CD14-positive monocyte (primary cell): ENCODE results near the gene TSPEAR. TPM values are rescaled to one million over a fixed set of nuclear protein-coding genes. Genes with fewer than 3 reads are reported as not detected.

Experiments used
- DNase-seq, 3 donors: peaks; one replicate each; pipeline ENCODE4 v3.0.0-alpha.2; 2011 to 2022
- H2AFZ ChIP-seq: 2 replicates; pipeline ENCODE4 v1.6.0; 2012; ENCODE audit warnings: mild to moderate bottlenecking, low read depth, low read length, inconsistent platforms; ENCODE audit not compliant: insufficient read depth, poor library complexity, severe bottlenecking
- H3K27ac ChIP-seq, 2 donors: 1 replicate in 1 of 2; 2 replicates in 1 of 2; pipeline ENCODE4 v1.5.1; 2012 to 2013; ENCODE audit warnings: low read length in 2 of 2, control low read depth in 1 of 2, inconsistent platforms in 1 of 2, low read depth in 1 of 2, mild to moderate bottlenecking in 1 of 2
- H3K27me3 ChIP-seq, 2 donors: one replicate each; pipeline versions ENCODE4 v1.6.0 to v1.6.1; 2011 to 2013; ENCODE audit warnings: low read length in 2 of 2; ENCODE audit not compliant: control insufficient read depth in 2 of 2, insufficient read depth in 2 of 2
- H3K36me3 ChIP-seq, 2 donors: replicated peaks in 1 of 2; 1 replicate in 1 of 2; 2 replicates in 1 of 2; pipeline versions ENCODE4 v1.5.1 to v1.6.1; 2012 to 2013; ENCODE audit warnings: low read length in 2 of 2, control low read depth in 1 of 2, inconsistent platforms in 1 of 2, mild to moderate bottlenecking in 1 of 2; ENCODE audit not compliant: insufficient read depth in 2 of 2, control insufficient read depth in 1 of 2
- H3K4me1 ChIP-seq, 2 donors: 1 replicate in 1 of 2; 2 replicates in 1 of 2; pipeline versions ENCODE4 v1.5.1 to v1.6.1; 2012 to 2013; ENCODE audit warnings: low read length in 2 of 2, control low read depth in 1 of 2, inconsistent platforms in 1 of 2, mild to moderate bottlenecking in 1 of 2, moderate library complexity in 1 of 2; ENCODE audit not compliant: insufficient read depth in 2 of 2, control insufficient read depth in 1 of 2
- H3K4me2 ChIP-seq: replicated peaks from 2 replicates; pipeline ENCODE3; 2012; ENCODE audit warnings: low read length, moderate library complexity, mild to moderate bottlenecking; ENCODE audit not compliant: poor library complexity, severe bottlenecking; ENCODE audit errors: extremely low read depth
- H3K4me3 ChIP-seq, 3 experiments: fragments of 200-600 bp in 1 of 3; sonication (generic) in 1 of 3; replicated peaks in 1 of 3; 1 replicate in 2 of 3; 2 replicates in 1 of 3; pipeline ENCODE4 v1.5.1; 2011 to 2013; ENCODE audit warnings: low read length in 3 of 3, mild to moderate bottlenecking in 3 of 3, control low read depth in 2 of 3, low read depth in 2 of 3, inconsistent platforms in 1 of 3, moderate library complexity in 1 of 3
- H3K79me2 ChIP-seq: 2 replicates; pipeline ENCODE4 v1.6.0; 2012; ENCODE audit warnings: mild to moderate bottlenecking, control low read depth, inconsistent platforms, low read length, moderate library complexity; ENCODE audit not compliant: insufficient read depth
- H3K9ac ChIP-seq: 2 replicates; pipeline ENCODE4 v1.6.0; 2017; ENCODE audit warnings: low read length, mild to moderate bottlenecking; ENCODE audit not compliant: insufficient read depth, poor library complexity, severe bottlenecking
- H3K9me3 ChIP-seq, 2 donors: replicated peaks in 1 of 2; 1 replicate in 1 of 2; 2 replicates in 1 of 2; pipeline versions ENCODE4 v1.5.1 to v1.6.1; 2012 to 2013; ENCODE audit warnings: low read length in 2 of 2, control low read depth in 1 of 2; ENCODE audit not compliant: control insufficient read depth in 1 of 2, insufficient read depth in 1 of 2
- H4K20me1 ChIP-seq: 2 replicates; pipeline ENCODE4 v1.6.0; 2012; ENCODE audit warnings: mild to moderate bottlenecking, low read length, control low read depth, moderate library complexity; ENCODE audit not compliant: insufficient read depth
- H3K27ac Mint-ChIP-seq, 7 donors: one replicate each; pipeline ENCODE4 v1.8.0; 2020; ENCODE audit warnings: mild to moderate bottlenecking in 7 of 7, mixed read lengths in 7 of 7, moderate library complexity in 6 of 7, inconsistent platforms in 2 of 7
- H3K27me3 Mint-ChIP-seq, 3 donors: one replicate each; pipeline ENCODE4 v1.8.0; 2021 to 2022; ENCODE audit warnings: low read depth in 3 of 3, mild to moderate bottlenecking in 3 of 3, mixed read lengths in 3 of 3, moderate library complexity in 3 of 3, inconsistent platforms in 1 of 3
- H3K36me3 Mint-ChIP-seq, 2 donors: one replicate each; pipeline ENCODE4 v1.8.0; 2020; ENCODE audit warnings: mixed read lengths in 2 of 2, inconsistent platforms in 1 of 2, mild to moderate bottlenecking in 1 of 2
- H3K4me1 Mint-ChIP-seq: one replicate; pipeline ENCODE4 v1.8.0; 2020; ENCODE audit warnings: mild to moderate bottlenecking, mixed read lengths
- H3K4me3 Mint-ChIP-seq, 2 donors: one replicate each; pipeline ENCODE4 v1.8.0; 2020; ENCODE audit warnings: mild to moderate bottlenecking in 2 of 2, mixed read lengths in 2 of 2, moderate library complexity in 1 of 2
- H3K9me3 Mint-ChIP-seq, 7 donors: one replicate each; pipeline ENCODE4 v1.8.0; 2020 to 2022; ENCODE audit warnings: mixed read lengths in 7 of 7, mild to moderate bottlenecking in 6 of 7, moderate library complexity in 6 of 7, inconsistent platforms in 2 of 7
- CTCF ChIP-seq: fragments of 200-600 bp; IDR thresholded peaks from one replicate; pipeline ENCODE4 v1.8.0; 2022; ENCODE audit warnings: antibody characterized with exemption, mild to moderate bottlenecking
- WGBS: methylation state at CpG from one replicate; pipeline ENCODE4 v1.1.5; 2013; ENCODE audit warnings: missing lambda C conversion rate; ENCODE audit not compliant: insufficient coverage; 5-methylcytosine and 5-hydroxymethylcytosine counted together
- intact Hi-C, 2 donors: fragments of 100-400 bp; cut with micrococcal nuclease; formaldehyde crosslinking; loops; one replicate each; pipeline versions ENCODE4 v1.15.0 to v1.15.1; 2023
- polyA plus RNA-seq, 3 donors: library from polyadenylated mRNA; depleted of rRNA in 1 of 3; unstranded in 2 of 3; stranded (reverse) in 1 of 3; fragments of 300-500 nt in 2 of 3; fragments of >200 nt in 1 of 3; fragmentation: Illumina TruSeq in 2 of 3; gene quantifications; 1 replicate in 2 of 3; 2 replicates in 1 of 3; pipeline ENCODE4 v1.2.3, GENCODE V29; 2012 to 2021

Gene TSPEAR
- polyA plus RNA-seq, 3 donors = not detected

GRCh38 chr21:44650265-44650972, 61.0 kb downstream of the TSPEAR start:
- WGBS = 85% methylated on average over 15 of the region's 20 CpGs
- peaks cover 9 to 30% (median 21%) of the 10 kb centered on the region in 7 donors for H3K9me3 Mint-ChIP-seq

GRCh38 chr21:44649521-44650100, 61.8 kb downstream of the TSPEAR start:
- no peak for TF ChIP-seq CTCF
- Mint-ChIP-seq H3K36me3 (no peaks in the 10 kb centered on the region), H3K27me3 (peaks cover under 1 to 14% (median 6%) of the 10 kb centered on the region in 3 donors), H3K4me3 (no peak overlapping the region), H3K27ac (no peak overlapping the region), H3K9me3 (peaks cover 15 to 31% (median 26%) of the 10 kb centered on the region in 7 donors), H3K4me1 (no peaks in the 10 kb centered on the region)
- no peak overlapping the region for H3K4me3 ChIP-seq
- H3K79me2 ChIP-seq = no peaks in the 10 kb centered on the region
- H3K9ac ChIP-seq = no peak overlapping the region
- 89% methylated on average over 11 of the region's 18 CpGs for WGBS
- no peak overlapping the region for H3K4me2 ChIP-seq
- peaks cover 9 to 16% of the 10 kb centered on the region in 2 donors for H3K9me3 ChIP-seq
- no peak overlapping the region for H2AFZ ChIP-seq
- H3K27me3 ChIP-seq = no peaks in the 10 kb centered on the region
- no peaks in the 10 kb centered on the region for H4K20me1 ChIP-seq
- DNase-seq = no peak
- intact Hi-C loops = no loop called here
- H3K4me1 ChIP-seq = no peaks in the 10 kb centered on the region
- no peaks in the 10 kb centered on the region for H3K36me3 ChIP-seq
- no peak overlapping the region for H3K27ac ChIP-seq

More at GRCh38 chr21:44650265-44650972, 61.0 kb downstream of the TSPEAR start:
- Histone ChIP-seq H3K4me1 (no peaks in the 10 kb centered on the region), H3K4me3 (no peak overlapping the region), H3K36me3 (no peaks in the 10 kb centered on the region), H3K4me2 (no peak overlapping the region), H3K9ac (no peak overlapping the region), H2AFZ (no peak overlapping the region), H3K79me2 (no peaks in the 10 kb centered on the region), H3K27ac (no peak overlapping the region), H4K20me1 (no peaks in the 10 kb centered on the region), H3K27me3 (no peaks in the 10 kb centered on the region), H3K9me3 (peaks cover 1 to 18% of the 10 kb centered on the region in 2 donors)
- TF ChIP-seq CTCF = no peak
- no peaks in the 10 kb centered on the region for H3K36me3 Mint-ChIP-seq
- intact Hi-C loops = no loop called here
- no peak overlapping the region for H3K4me3 Mint-ChIP-seq
- no peak overlapping the region for H3K27ac Mint-ChIP-seq
- no peak for DNase-seq
- H3K27me3 Mint-ChIP-seq = peaks cover 2 to 14% (median 6%) of the 10 kb centered on the region in 3 donors
- no peaks in the 10 kb centered on the region for H3K4me1 Mint-ChIP-seq
